Measurements from ENCODE around the gene YTHDC2.

GRCh38 chr5:113608113-113608596 is 94.7 kb downstream of the YTHDC2 start:
- TF ChIP-seq POLR2A (IDR thresholded peaks at IDR 0.05; ENCODE audit: low read depth, low read length) (no peak), POLR2AphosphoS5 (IDR thresholded peaks at IDR 0.05; ENCODE audit: low read depth, low read length) (no peak), TAF1 (IDR thresholded peaks at IDR 0.05; ENCODE audit: low read depth, low read length) (no peak), PAX5 (IDR thresholded peaks at IDR 0.05; ENCODE audit: insufficient read depth, low read length, severe bottlenecking) (no peak), SPI1 (IDR thresholded peaks at IDR 0.05; ENCODE audit: low read depth, low read length) (no peak)

All from GM12891 (cell line).